HG03039 (cell line): ENCODE data around the gene KAT6B.

Experiments used
- ATAC-seq: cut with Tn5 transposase; IDR thresholded peaks from one replicate; pipeline ENCODE4 v1.9.1; 2021; ENCODE audit warnings: mild to moderate bottlenecking, moderate library complexity; ENCODE audit not compliant: unreplicated experiment

Gene KAT6B

GRCh38 chr10:74977913-74978847, 151.8 kb downstream of the KAT6B start:
- ATAC-seq, result peak; percentile 72

GRCh38 chr10:74981831-74982633, 155.6 kb downstream of the KAT6B start:
- no peak for ATAC-seq

- ATAC-seq, result no peak
These were observed 156.2 kb downstream of the KAT6B start for GRCh38 chr10:74982634-74982982.

- no peak for ATAC-seq
These were observed 157.0 kb downstream of the KAT6B start for GRCh38 chr10:74983383-74983782.

- no peak for ATAC-seq
These were observed 161.1 kb downstream of the KAT6B start for GRCh38 chr10:74987339-74988053.

- ATAC-seq, result no peak
These were observed 161.8 kb downstream of the KAT6B start for GRCh38 chr10:74988054-74988775.

- ATAC-seq, result no peak
These were observed 162.6 kb downstream of the KAT6B start for GRCh38 chr10:74988832-74989561.

GRCh38 chr10:74991435-74991834, 165.0 kb downstream of the KAT6B start:
- ATAC-seq, result no peak

- ATAC-seq, result no peak
These were observed 165.7 kb downstream of the KAT6B start for GRCh38 chr10:74992068-74992467.

- no peak for ATAC-seq
These were observed 167.2 kb downstream of the KAT6B start for GRCh38 chr10:74993649-74994048.

- ATAC-seq, result no peak
These were observed 168.5 kb downstream of the KAT6B start for GRCh38 chr10:74994854-74995253.

- ATAC-seq, result no peak
These were observed 169.4 kb downstream of the KAT6B start for GRCh38 chr10:74995806-74996205.

GRCh38 chr10:74997163-74997562, 170.8 kb downstream of the KAT6B start:
- ATAC-seq, result no peak

- ATAC-seq, result no peak
These were observed 174.4 kb downstream of the KAT6B start for GRCh38 chr10:75000748-75001321.

- no peak for ATAC-seq
These were observed 175.4 kb downstream of the KAT6B start for GRCh38 chr10:75001715-75002350.

GRCh38 chr10:75002351-75002725, 175.9 kb downstream of the KAT6B start:
- no peak for ATAC-seq

GRCh38 chr10:75002967-75003594, 176.7 kb downstream of the KAT6B start:
- ATAC-seq, result no peak

- no peak for ATAC-seq
These were observed 177.5 kb downstream of the KAT6B start for GRCh38 chr10:75003891-75004290.

- no peak for ATAC-seq
These were observed 181.2 kb downstream of the KAT6B start for GRCh38 chr10:75007646-75008045.
